Body of pancreas (tissue), 4 donors: ENCODE results near the gene NRP1.

Experiments
- POLR2A ChIP-seq, 3 donors: fragments of 450-650 bp; IDR thresholded peaks; one replicate each; pipeline ENCODE4 v1.6.1; 2016; ENCODE audit warnings: antibody characterized with exemption in 3 of 3, mild to moderate bottlenecking in 2 of 3
- TF ChIP-seq, protein P1 (sequence below), 7 experiments: fragments of 450-650 bp in 4 of 7; fragments of 200-600 bp in 3 of 7; sonication (generic) in 3 of 7; IDR thresholded peaks; one replicate each; pipeline ENCODE4 v1.5.1; 2016 to 2019; ENCODE audit warnings: antibody characterized with exemption in 7 of 7

DNA sequence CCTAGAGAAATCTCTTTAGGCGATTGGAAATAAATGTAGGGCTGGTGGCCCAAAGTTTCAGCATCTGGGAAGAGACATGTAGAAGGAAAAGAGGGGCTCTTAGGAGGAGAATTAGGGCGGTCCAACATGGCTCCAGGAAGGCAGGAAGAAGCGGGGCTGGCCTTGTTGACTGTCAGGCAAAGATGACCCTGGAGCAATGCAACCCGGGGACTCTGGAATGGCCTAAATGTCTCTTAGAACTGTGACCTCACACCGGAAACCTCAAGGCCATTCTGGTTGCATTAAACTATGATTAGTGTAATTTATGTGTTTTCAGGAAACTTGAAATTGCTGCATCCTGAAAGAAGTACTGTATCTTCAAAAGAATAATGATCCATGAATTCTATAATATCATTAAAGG is 66.8 kb downstream of the NRP1 start:
- TF ChIP-seq, protein P1, sequence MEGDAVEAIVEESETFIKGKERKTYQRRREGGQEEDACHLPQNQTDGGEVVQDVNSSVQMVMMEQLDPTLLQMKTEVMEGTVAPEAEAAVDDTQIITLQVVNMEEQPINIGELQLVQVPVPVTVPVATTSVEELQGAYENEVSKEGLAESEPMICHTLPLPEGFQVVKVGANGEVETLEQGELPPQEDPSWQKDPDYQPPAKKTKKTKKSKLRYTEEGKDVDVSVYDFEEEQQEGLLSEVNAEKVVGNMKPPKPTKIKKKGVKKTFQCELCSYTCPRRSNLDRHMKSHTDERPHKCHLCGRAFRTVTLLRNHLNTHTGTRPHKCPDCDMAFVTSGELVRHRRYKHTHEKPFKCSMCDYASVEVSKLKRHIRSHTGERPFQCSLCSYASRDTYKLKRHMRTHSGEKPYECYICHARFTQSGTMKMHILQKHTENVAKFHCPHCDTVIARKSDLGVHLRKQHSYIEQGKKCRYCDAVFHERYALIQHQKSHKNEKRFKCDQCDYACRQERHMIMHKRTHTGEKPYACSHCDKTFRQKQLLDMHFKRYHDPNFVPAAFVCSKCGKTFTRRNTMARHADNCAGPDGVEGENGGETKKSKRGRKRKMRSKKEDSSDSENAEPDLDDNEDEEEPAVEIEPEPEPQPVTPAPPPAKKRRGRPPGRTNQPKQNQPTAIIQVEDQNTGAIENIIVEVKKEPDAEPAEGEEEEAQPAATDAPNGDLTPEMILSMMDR (IDR thresholded peaks at IDR 0.05) = no peak
- no peak for TF ChIP-seq POLR2A (IDR thresholded peaks at IDR 0.05)
